Prostate gland (tissue), 2 donors: ENCODE measurements around the gene ERAS. TPM values are rescaled to one million over a fixed set of nuclear protein-coding genes. Genes with fewer than 3 reads are reported as not detected.

ENCODE experiments used
- DNase-seq: peaks from one replicate; pipeline ENCODE4 v3.0.0-alpha.2; 2019; ENCODE audit warnings: low spot score
- H3K27ac ChIP-seq, 2 donors: fragments of 200-600 bp; sonication (generic); 2 replicates each; pipeline ENCODE4 v1.5.1; 2017 to 2019
- H3K27me3 ChIP-seq: fragments of 200-600 bp; sonication (generic); replicated peaks from 2 replicates; pipeline ENCODE4 v1.5.1; 2019; ENCODE audit not compliant: insufficient read depth
- H3K36me3 ChIP-seq, 2 donors: fragments of 200-600 bp; sonication (generic); 1 replicate in 1 of 2; 2 replicates in 1 of 2; pipeline versions ENCODE4 v1.5.1 to v1.8.1; 2017 to 2019
- H3K4me1 ChIP-seq: fragments of 200-600 bp; sonication (generic); replicated peaks from 2 replicates; pipeline ENCODE4 v1.5.1; 2019
- H3K4me3 ChIP-seq, 2 donors: fragments of 200-600 bp; sonication (generic); 2 replicates each; pipeline ENCODE4 v1.5.1; 2017 to 2019
- H3K9me3 ChIP-seq: fragments of 200-600 bp; sonication (generic); 2 replicates; pipeline ENCODE4 v1.5.1; 2017
- POLR2A ChIP-seq: fragments of 450-650 bp; IDR thresholded peaks from one replicate; pipeline ENCODE4 v1.6.1; 2016; ENCODE audit warnings: antibody characterized with exemption, mild to moderate bottlenecking
- POLR2AphosphoS5 ChIP-seq: sonication (generic); formaldehyde crosslinking; IDR thresholded peaks from one replicate; pipeline ENCODE4 v1.6.1; 2017; ENCODE audit warnings: antibody characterized with exemption
- whole genome bisulfite sequencing: methylation state at CpG from one replicate; pipeline ENCODE4 v1.1.5; 2018; 5-methylcytosine and 5-hydroxymethylcytosine counted together
- intact Hi-C: fragments of 100-400 bp; cut with DNase I; formaldehyde crosslinking; loops from one replicate; pipeline ENCODE4 v1.14.2; 2022
- total RNA-seq, 2 donors: library from RNA; depleted of rRNA; stranded (reverse); fragments of >200 nt; gene quantifications; one replicate each; pipeline ENCODE4 v1.1.0, GENCODE V29; 2016
- TF ChIP-seq, protein P1 (sequence below), 4 experiments: fragments of 200-600 bp in 2 of 4; fragments of 450-650 bp in 2 of 4; sonication (generic) in 2 of 4; IDR thresholded peaks; 1 replicate in 3 of 4; 2 replicates in 1 of 4; pipeline ENCODE4 v1.5.1; 2016 to 2019; ENCODE audit warnings: antibody characterized with exemption in 4 of 4, mild to moderate bottlenecking in 2 of 4, moderate library complexity in 2 of 4

The ERAS gene
- total RNA-seq, 2 donors from 2014 or later: not detected

DNA sequence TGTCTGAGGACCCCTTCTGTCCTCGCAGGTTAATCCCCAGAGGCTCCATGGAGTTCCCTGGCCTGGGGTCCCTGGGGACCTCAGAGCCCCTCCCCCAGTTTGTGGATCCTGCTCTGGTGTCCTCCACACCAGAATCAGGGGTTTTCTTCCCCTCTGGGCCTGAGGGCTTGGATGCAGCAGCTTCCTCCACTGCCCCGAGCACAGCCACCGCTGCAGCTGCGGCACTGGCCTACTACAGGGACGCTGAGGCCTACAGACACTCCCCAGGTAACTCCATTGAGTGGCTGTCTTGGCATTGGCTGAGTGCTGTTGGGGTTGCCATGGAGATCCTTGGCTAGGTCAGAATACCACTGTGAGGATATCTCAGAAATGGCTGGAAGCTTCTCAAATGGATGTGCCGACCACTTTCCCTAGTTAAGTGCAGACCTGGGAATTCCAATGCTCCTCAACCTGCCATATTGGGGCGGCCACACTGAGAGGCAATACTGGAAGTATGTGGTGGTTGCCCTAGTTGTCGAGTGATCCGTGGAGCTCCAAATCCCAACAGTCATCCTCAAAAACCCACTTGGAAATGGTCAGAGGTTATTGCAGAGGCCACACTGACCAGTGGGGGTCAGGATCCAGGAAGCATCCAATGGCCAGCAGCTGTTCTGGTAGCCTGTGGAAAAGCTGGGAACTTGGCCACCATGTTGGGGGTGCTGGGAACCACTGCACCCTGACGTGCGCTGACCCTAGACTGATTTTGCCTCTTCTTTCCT lies 35.1 kb upstream of the ERAS start:
- TF ChIP-seq, protein P1, sequence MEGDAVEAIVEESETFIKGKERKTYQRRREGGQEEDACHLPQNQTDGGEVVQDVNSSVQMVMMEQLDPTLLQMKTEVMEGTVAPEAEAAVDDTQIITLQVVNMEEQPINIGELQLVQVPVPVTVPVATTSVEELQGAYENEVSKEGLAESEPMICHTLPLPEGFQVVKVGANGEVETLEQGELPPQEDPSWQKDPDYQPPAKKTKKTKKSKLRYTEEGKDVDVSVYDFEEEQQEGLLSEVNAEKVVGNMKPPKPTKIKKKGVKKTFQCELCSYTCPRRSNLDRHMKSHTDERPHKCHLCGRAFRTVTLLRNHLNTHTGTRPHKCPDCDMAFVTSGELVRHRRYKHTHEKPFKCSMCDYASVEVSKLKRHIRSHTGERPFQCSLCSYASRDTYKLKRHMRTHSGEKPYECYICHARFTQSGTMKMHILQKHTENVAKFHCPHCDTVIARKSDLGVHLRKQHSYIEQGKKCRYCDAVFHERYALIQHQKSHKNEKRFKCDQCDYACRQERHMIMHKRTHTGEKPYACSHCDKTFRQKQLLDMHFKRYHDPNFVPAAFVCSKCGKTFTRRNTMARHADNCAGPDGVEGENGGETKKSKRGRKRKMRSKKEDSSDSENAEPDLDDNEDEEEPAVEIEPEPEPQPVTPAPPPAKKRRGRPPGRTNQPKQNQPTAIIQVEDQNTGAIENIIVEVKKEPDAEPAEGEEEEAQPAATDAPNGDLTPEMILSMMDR (IDR thresholded peaks at IDR 0.05): no peak
- no peak for TF ChIP-seq POLR2AphosphoS5
- TF ChIP-seq POLR2A: no peak
- H3K4me1 ChIP-seq: no peaks in the 10 kb centered on the region
- no peak overlapping the region for H3K4me3 ChIP-seq
- 78% methylated on average over 7 of the region's 11 CpGs for WGBS
- intact Hi-C loops: no loop called here
- no peaks in the 10 kb centered on the region for H3K27me3 ChIP-seq
- DNase-seq: no peak
- no peaks in the 10 kb centered on the region for H3K9me3 ChIP-seq
- no peaks in the 10 kb centered on the region for H3K36me3 ChIP-seq
- no peak overlapping the region for H3K27ac ChIP-seq

DNA sequence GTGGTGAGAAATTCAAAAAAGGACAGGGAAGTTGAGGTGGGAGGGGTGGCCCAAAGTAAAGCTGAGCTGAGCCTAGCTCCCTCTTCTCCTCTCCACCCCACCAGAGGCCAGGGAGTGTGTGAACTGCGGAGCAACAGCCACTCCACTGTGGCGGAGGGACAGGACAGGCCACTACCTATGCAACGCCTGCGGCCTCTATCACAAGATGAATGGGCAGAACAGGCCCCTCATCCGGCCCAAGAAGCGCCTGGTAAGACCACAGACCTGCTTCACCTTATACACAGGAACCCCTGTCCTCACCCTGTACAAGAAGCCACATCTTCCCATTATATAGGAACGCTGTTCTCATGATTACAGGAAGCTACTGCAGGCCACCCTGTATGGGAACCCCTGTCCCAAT lies 34.1 kb upstream of the ERAS start:
- WGBS: no CpG with 5 or more reads among the region's 7 CpGs
- TF ChIP-seq POLR2AphosphoS5: no peak
- no peak for DNase-seq
- no peaks in the 10 kb centered on the region for H3K4me1 ChIP-seq
- no peaks in the 10 kb centered on the region for H3K27me3 ChIP-seq
- no peak overlapping the region for H3K27ac ChIP-seq
- H3K36me3 ChIP-seq: no peaks in the 10 kb centered on the region
- intact Hi-C loops: no loop called here
- no peak overlapping the region for H3K4me3 ChIP-seq
- H3K9me3 ChIP-seq: no peaks in the 10 kb centered on the region

GRCh38 chrX:48793935-48794334 lies 32.4 kb upstream of the ERAS start:
- Histone ChIP-seq H3K27me3 (no peaks in the 10 kb centered on the region), H3K4me1 (no peaks in the 10 kb centered on the region), H3K27ac (no peak overlapping the region), H3K9me3 (no peaks in the 10 kb centered on the region), H3K4me3 (no peak overlapping the region), H3K36me3 (no peaks in the 10 kb centered on the region)
- TF ChIP-seq, protein P1 (IDR thresholded peaks at IDR 0.05): no peak
- TF ChIP-seq POLR2A (no peak), POLR2AphosphoS5 (no peak)
- intact Hi-C loops: no loop called here
- no peak for DNase-seq
- 84% methylated on average over 4 of the region's 4 CpGs for WGBS

GRCh38 chrX:48794340-48794910 lies 31.9 kb upstream of the ERAS start:
- Histone ChIP-seq H3K27me3 (no peaks in the 10 kb centered on the region), H3K27ac (no peak overlapping the region), H3K9me3 (no peaks in the 10 kb centered on the region), H3K4me1 (no peaks in the 10 kb centered on the region), H3K4me3 (no peak overlapping the region), H3K36me3 (no peaks in the 10 kb centered on the region)
- no peak for TF ChIP-seq POLR2A
- TF ChIP-seq, protein P1 (IDR thresholded peaks at IDR 0.05): no peak
- no peak for TF ChIP-seq POLR2AphosphoS5
- 87% methylated on average over 12 of the region's 12 CpGs for WGBS
- no peak for DNase-seq
- intact Hi-C loops: no loop called here

DNA sequence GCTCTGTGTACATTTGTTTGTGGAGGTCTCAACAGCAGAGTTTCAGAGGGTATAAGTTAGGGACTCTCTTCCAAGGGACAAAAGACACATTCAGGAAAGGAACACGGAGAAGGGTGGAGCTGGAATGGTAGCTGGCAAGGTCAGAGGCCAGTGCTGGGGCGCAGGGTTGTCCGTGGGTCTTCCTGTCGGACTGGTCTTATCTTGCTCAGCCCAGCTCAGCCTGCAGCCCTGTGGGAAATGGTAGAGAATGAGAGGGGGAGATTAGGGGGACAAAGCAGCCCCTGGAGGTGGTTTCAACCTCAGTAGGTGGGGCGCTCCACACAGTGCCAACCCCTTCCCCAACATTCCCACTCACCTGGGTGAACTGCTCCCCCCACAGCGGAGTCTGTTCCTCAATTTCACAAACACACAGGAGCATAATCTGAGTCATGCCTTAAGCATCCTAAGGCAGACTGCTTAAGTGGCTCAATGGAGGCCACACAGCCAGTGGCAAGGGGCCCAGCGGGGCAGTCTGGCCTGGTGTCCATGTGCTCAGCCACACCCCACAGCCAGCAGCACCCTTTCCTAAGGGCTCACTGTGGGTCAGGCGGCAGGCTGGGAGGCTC lies 31.3 kb upstream of the ERAS start:
- Histone ChIP-seq H3K4me1 (no peaks in the 10 kb centered on the region), H3K9me3 (no peaks in the 10 kb centered on the region), H3K27me3 (no peaks in the 10 kb centered on the region), H3K27ac (no peak overlapping the region), H3K36me3 (no peaks in the 10 kb centered on the region), H3K4me3 (no peak overlapping the region)
- DNase-seq: no peak
- intact Hi-C loops: no loop called here
- 61% methylated on average over 6 of the region's 8 CpGs for WGBS
- TF ChIP-seq POLR2A (no peak), POLR2AphosphoS5 (no peak)
- TF ChIP-seq, protein P1 (IDR thresholded peaks at IDR 0.05): no peak
